ENCODE data around the gene USP46.

Gene USP46

GRCh38 chr4:52670121-52670520 lies 11.0 kb upstream of the USP46 start:
- CTCF ChIA-PET, result interaction anchor here (0.6 to 1.0 kb wide), 2 partner anchors 82 to 1267 kb away, joined by 3 read pairs; no protein-coding TSS in a partner anchor
- WGBS (ENCODE audit: insufficient coverage), result no CpG with 5 or more reads among the region's 2 CpGs
- Histone ChIP-seq H3K4me3 (ENCODE audit: control insufficient read depth in 1 of 7, extremely low read depth in 1 of 7, insufficient read depth in 4 of 7, low read depth in 2 of 7, low read length in 6 of 7) (no peak overlapping the region), H3K27ac (ENCODE audit: insufficient read depth in 1 of 2, low read depth in 1 of 2, low read length in 2 of 2, poor library complexity in 1 of 2, severe bottlenecking in 2 of 2) (no peak overlapping the region), H3K27me3 (replicated peaks in 2 of 5; ENCODE audit: control insufficient read depth in 4 of 5, insufficient read depth in 5 of 5, low read length in 4 of 5) (peaks cover 0 to 2% (median 0%) of the 10 kb centered on the region in 5 experiments), H3K9me3 (ENCODE audit: control extremely low read depth in 1 of 5, control insufficient read depth in 4 of 5, insufficient read depth in 2 of 5, low read depth in 1 of 5, low read length in 4 of 5) (no peaks in the 10 kb centered on the region), H3K36me3 (ENCODE audit: control insufficient read depth in 4 of 4, insufficient read depth in 4 of 4, low read length in 3 of 4) (no peaks in the 10 kb centered on the region), H3K4me1 (ENCODE audit: control extremely low read depth in 1 of 4, control insufficient read depth in 4 of 4, insufficient read depth in 4 of 4, low read length in 3 of 4) (no peaks in the 10 kb centered on the region)
- POLR2A ChIA-PET, result no interaction called here
- DNase-seq, result no peak

- DNase-seq, result peak; percentile 42 to 59 (median 57)
- CTCF ChIA-PET, result interaction anchor here (1.1 to 1.6 kb wide), 4 partner anchors 10 to 290 kb away, joined by 3 to 5 read pairs (median 4); no protein-coding TSS in a partner anchor
- Histone ChIP-seq H3K27ac (ENCODE audit: insufficient read depth in 1 of 2, low read depth in 1 of 2, low read length in 2 of 2, poor library complexity in 1 of 2, severe bottlenecking in 2 of 2) (no peak overlapping the region), H3K27me3 (replicated peaks in 2 of 5; ENCODE audit: control insufficient read depth in 4 of 5, insufficient read depth in 5 of 5, low read length in 4 of 5) (peaks cover 0 to 2% (median 0%) of the 10 kb centered on the region in 5 experiments), H3K9me3 (ENCODE audit: control extremely low read depth in 1 of 5, control insufficient read depth in 4 of 5, insufficient read depth in 2 of 5, low read depth in 1 of 5, low read length in 4 of 5) (peaks cover 0 to 6% (median 0%) of the 10 kb centered on the region in 5 experiments), H3K4me1 (ENCODE audit: control extremely low read depth in 1 of 4, control insufficient read depth in 4 of 4, insufficient read depth in 4 of 4, low read length in 3 of 4) (peaks cover 0 to 2% (median under 1%) of the 10 kb centered on the region in 4 experiments), H3K36me3 (ENCODE audit: control insufficient read depth in 4 of 4, insufficient read depth in 4 of 4, low read length in 3 of 4) (no peaks in the 10 kb centered on the region), H3K4me3 (ENCODE audit: control insufficient read depth in 1 of 7, extremely low read depth in 1 of 7, insufficient read depth in 4 of 7, low read depth in 2 of 7, low read length in 6 of 7) (no peak overlapping the region)
- WGBS (ENCODE audit: insufficient coverage), result no CpG with 5 or more reads among the region's 2 CpGs
- POLR2A ChIA-PET, result no interaction called here
These were observed 6.5 kb upstream of the USP46 start for GRCh38 chr4:52665592-52665991.

- Histone ChIP-seq H3K27ac (ENCODE audit: insufficient read depth in 1 of 2, low read depth in 1 of 2, low read length in 2 of 2, poor library complexity in 1 of 2, severe bottlenecking in 2 of 2) (no peak overlapping the region), H3K9me3 (ENCODE audit: control extremely low read depth in 1 of 5, control insufficient read depth in 4 of 5, insufficient read depth in 2 of 5, low read depth in 1 of 5, low read length in 4 of 5) (peaks cover 0 to 6% (median 0%) of the 10 kb centered on the region in 5 experiments), H3K27me3 (replicated peaks in 2 of 5; ENCODE audit: control insufficient read depth in 4 of 5, insufficient read depth in 5 of 5, low read length in 4 of 5) (peaks cover 0 to 2% (median 0%) of the 10 kb centered on the region in 5 experiments), H3K4me1 (ENCODE audit: control extremely low read depth in 1 of 4, control insufficient read depth in 4 of 4, insufficient read depth in 4 of 4, low read length in 3 of 4) (peaks cover 6 to 11% (median 7%) of the 10 kb centered on the region in 4 experiments), H3K36me3 (ENCODE audit: control insufficient read depth in 4 of 4, insufficient read depth in 4 of 4, low read length in 3 of 4) (no peaks in the 10 kb centered on the region), H3K4me3 (ENCODE audit: control insufficient read depth in 1 of 7, extremely low read depth in 1 of 7, insufficient read depth in 4 of 7, low read depth in 2 of 7, low read length in 6 of 7) (no peak overlapping the region)
- CTCF ChIA-PET, result interaction anchor here (0.6 to 1.4 kb wide), 2 partner anchors 77 to 289 kb away, joined by 3 to 5 read pairs; no protein-coding TSS in a partner anchor
- POLR2A ChIA-PET, result no interaction called here
- DNase-seq, result no peak
These were observed 5.4 kb upstream of the USP46 start for GRCh38 chr4:52664479-52664878.

GRCh38 chr4:52661966-52662690 lies 3.0 kb upstream of the USP46 start:
- Histone ChIP-seq H3K4me1 (ENCODE audit: control extremely low read depth in 1 of 4, control insufficient read depth in 4 of 4, insufficient read depth in 4 of 4, low read length in 3 of 4) (peaks cover 6 to 20% (median 14%) of the 10 kb centered on the region in 4 experiments), H3K27ac (ENCODE audit: insufficient read depth in 1 of 2, low read depth in 1 of 2, low read length in 2 of 2, poor library complexity in 1 of 2, severe bottlenecking in 2 of 2) (no peak overlapping the region), H3K36me3 (ENCODE audit: control insufficient read depth in 4 of 4, insufficient read depth in 4 of 4, low read length in 3 of 4) (no peaks in the 10 kb centered on the region), H3K27me3 (replicated peaks in 2 of 5; ENCODE audit: control insufficient read depth in 4 of 5, insufficient read depth in 5 of 5, low read length in 4 of 5) (peaks cover 0 to 2% (median 0%) of the 10 kb centered on the region in 5 experiments), H3K4me3 (ENCODE audit: control insufficient read depth in 1 of 7, extremely low read depth in 1 of 7, insufficient read depth in 4 of 7, low read depth in 2 of 7, low read length in 6 of 7) (no peak overlapping the region), H3K9me3 (ENCODE audit: control extremely low read depth in 1 of 5, control insufficient read depth in 4 of 5, insufficient read depth in 2 of 5, low read depth in 1 of 5, low read length in 4 of 5) (peaks cover 0 to 6% (median 0%) of the 10 kb centered on the region in 5 experiments)
- WGBS (ENCODE audit: insufficient coverage), result 100% methylated on average over 3 of the region's 4 CpGs
- DNase-seq, result no peak
- POLR2A ChIA-PET, result no interaction called here
- CTCF ChIA-PET, result interaction anchor here (1.0 to 2.6 kb wide), 3 partner anchors 50 to 1431 kb away, joined by 3 to 7 read pairs (median 3); no protein-coding TSS in a partner anchor

GRCh38 chr4:52660643-52661042 lies 1.5 kb upstream of the USP46 start:
- no peaks in the 10 kb centered on the region for H3K27me3 ChIP-seq (replicated peaks in 2 of 5; ENCODE audit: control insufficient read depth in 4 of 5, insufficient read depth in 5 of 5, low read length in 4 of 5)
- H3K27ac ChIP-seq (ENCODE audit: insufficient read depth in 1 of 2, low read depth in 1 of 2, low read length in 2 of 2, poor library complexity in 1 of 2, severe bottlenecking in 2 of 2), result no peak overlapping the region
- H3K4me3 ChIP-seq (ENCODE audit: control insufficient read depth in 1 of 7, extremely low read depth in 1 of 7, insufficient read depth in 4 of 7, low read depth in 2 of 7, low read length in 6 of 7), result peak overlapping the region in 1 of 7 experiments; percentile 85
- peaks cover 0 to 2% (median 0%) of the 10 kb centered on the region in 4 experiments for H3K36me3 ChIP-seq (ENCODE audit: control insufficient read depth in 4 of 4, insufficient read depth in 4 of 4, low read length in 3 of 4)
- POLR2A ChIA-PET, result no interaction called here
- peaks cover 0 to 6% (median 0%) of the 10 kb centered on the region in 5 experiments for H3K9me3 ChIP-seq (ENCODE audit: control extremely low read depth in 1 of 5, control insufficient read depth in 4 of 5, insufficient read depth in 2 of 5, low read depth in 1 of 5, low read length in 4 of 5)
- H3K4me1 ChIP-seq (ENCODE audit: control extremely low read depth in 1 of 4, control insufficient read depth in 4 of 4, insufficient read depth in 4 of 4, low read length in 3 of 4), result peaks cover 6 to 20% (median 14%) of the 10 kb centered on the region in 4 experiments
- CTCF ChIA-PET, result interaction anchor here (0.5 to 2.6 kb wide), 3 partner anchors 51 to 285 kb away, joined by 3 to 7 read pairs (median 3); no protein-coding TSS in a partner anchor
- WGBS (ENCODE audit: insufficient coverage), result 100% methylated on average over 6 of the region's 6 CpGs
- no peak for DNase-seq

GRCh38 chr4:52659722-52660261 lies 691 bp upstream of the USP46 start:
- Histone ChIP-seq H3K27me3 (replicated peaks in 2 of 5; ENCODE audit: control insufficient read depth in 4 of 5, insufficient read depth in 5 of 5, low read length in 4 of 5) (no peaks in the 10 kb centered on the region), H3K36me3 (ENCODE audit: control insufficient read depth in 4 of 4, insufficient read depth in 4 of 4, low read length in 3 of 4) (peaks cover 0 to 2% (median 0%) of the 10 kb centered on the region in 4 experiments), H3K9me3 (ENCODE audit: control extremely low read depth in 1 of 5, control insufficient read depth in 4 of 5, insufficient read depth in 2 of 5, low read depth in 1 of 5, low read length in 4 of 5) (peaks cover 0 to 6% (median 0%) of the 10 kb centered on the region in 5 experiments), H3K4me1 (ENCODE audit: control extremely low read depth in 1 of 4, control insufficient read depth in 4 of 4, insufficient read depth in 4 of 4, low read length in 3 of 4) (peaks cover 6 to 20% (median 16%) of the 10 kb centered on the region in 4 experiments), H3K27ac (ENCODE audit: insufficient read depth in 1 of 2, low read depth in 1 of 2, low read length in 2 of 2, poor library complexity in 1 of 2, severe bottlenecking in 2 of 2) (peak overlapping the region; percentile 36 to 67), H3K4me3 (ENCODE audit: control insufficient read depth in 1 of 7, extremely low read depth in 1 of 7, insufficient read depth in 4 of 7, low read depth in 2 of 7, low read length in 6 of 7) (peak overlapping the region; percentile 75 to 88 (median 85))
- CTCF ChIA-PET, result interaction anchor here (2.6 kb wide), 1 partner anchor 52 kb away, joined by 7 read pairs; no protein-coding TSS in a partner anchor
- WGBS (ENCODE audit: insufficient coverage), result under 1% methylated on average over 39 of the region's 45 CpGs
- peak; percentile 14 to 51 (median 36) for DNase-seq
- POLR2A ChIA-PET, result interaction anchor here (0.6 kb wide), 1 partner anchor 356 kb away, joined by 3 read pairs; no protein-coding TSS in a partner anchor

Measured in common myeloid progenitor, CD34-positive (primary cell).